ENCODE results near the gene NPY1R.

DNA sequence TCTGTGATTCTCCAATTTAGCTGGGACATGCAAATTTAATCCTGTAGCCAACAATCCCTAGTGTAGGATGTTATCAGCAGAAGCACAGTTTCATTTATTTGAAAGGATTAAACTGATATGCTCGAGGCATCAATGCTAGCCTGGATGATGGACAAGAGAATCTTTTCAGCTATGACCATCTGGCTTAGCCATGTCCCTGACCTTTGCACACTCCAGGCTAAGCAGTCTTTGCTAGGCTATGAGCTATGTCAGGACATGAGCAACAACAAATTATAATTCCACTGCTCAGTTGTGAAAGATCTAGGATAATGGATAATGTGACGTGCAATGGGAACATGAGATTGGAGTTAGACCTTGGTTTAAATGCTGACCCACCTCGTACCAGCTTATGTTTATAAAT, 32.0 kb downstream of the NPY1R start:
- TF ChIP-seq, protein P1, sequence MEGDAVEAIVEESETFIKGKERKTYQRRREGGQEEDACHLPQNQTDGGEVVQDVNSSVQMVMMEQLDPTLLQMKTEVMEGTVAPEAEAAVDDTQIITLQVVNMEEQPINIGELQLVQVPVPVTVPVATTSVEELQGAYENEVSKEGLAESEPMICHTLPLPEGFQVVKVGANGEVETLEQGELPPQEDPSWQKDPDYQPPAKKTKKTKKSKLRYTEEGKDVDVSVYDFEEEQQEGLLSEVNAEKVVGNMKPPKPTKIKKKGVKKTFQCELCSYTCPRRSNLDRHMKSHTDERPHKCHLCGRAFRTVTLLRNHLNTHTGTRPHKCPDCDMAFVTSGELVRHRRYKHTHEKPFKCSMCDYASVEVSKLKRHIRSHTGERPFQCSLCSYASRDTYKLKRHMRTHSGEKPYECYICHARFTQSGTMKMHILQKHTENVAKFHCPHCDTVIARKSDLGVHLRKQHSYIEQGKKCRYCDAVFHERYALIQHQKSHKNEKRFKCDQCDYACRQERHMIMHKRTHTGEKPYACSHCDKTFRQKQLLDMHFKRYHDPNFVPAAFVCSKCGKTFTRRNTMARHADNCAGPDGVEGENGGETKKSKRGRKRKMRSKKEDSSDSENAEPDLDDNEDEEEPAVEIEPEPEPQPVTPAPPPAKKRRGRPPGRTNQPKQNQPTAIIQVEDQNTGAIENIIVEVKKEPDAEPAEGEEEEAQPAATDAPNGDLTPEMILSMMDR (IDR thresholded peaks at IDR 0.05), result no peak
- TF ChIP-seq POLR2A (IDR thresholded peaks at IDR 0.05) (no peak), EP300 (IDR thresholded peaks at IDR 0.05) (no peak), POLR2AphosphoS5 (IDR thresholded peaks at IDR 0.05) (no peak)
